HUES6 (cell line): ENCODE measurements around the gene MDP1.
A peak's percentile ranks its signal among the peaks of the same experiment; 100 is the strongest.

Experiments used
- H3K27ac ChIP-seq: 2 replicates; pipeline ENCODE4 v1.7.0; 2013; ENCODE audit warnings: low read depth, mild to moderate bottlenecking, low read length, inconsistent platforms
- H3K27me3 ChIP-seq: 2 replicates; pipeline ENCODE4 v1.6.1; 2013; ENCODE audit warnings: low read length; ENCODE audit not compliant: control insufficient read depth, insufficient read depth
- H3K36me3 ChIP-seq: 2 replicates; pipeline ENCODE4 v1.6.1; 2013; ENCODE audit warnings: low read length; ENCODE audit not compliant: control insufficient read depth, insufficient read depth
- H3K4me1 ChIP-seq: 2 replicates; pipeline ENCODE4 v1.6.1; 2013; ENCODE audit warnings: low read length; ENCODE audit not compliant: control insufficient read depth, insufficient read depth
- H3K4me3 ChIP-seq: 2 replicates; pipeline ENCODE4 v1.5.1; 2013; ENCODE audit warnings: low read depth, low read length
- H3K9ac ChIP-seq: one replicate; pipeline ENCODE4 v1.6.1; 2013; ENCODE audit warnings: mild to moderate bottlenecking, low read length
- H3K9me3 ChIP-seq: 2 replicates; pipeline ENCODE4 v1.6.1; 2013; ENCODE audit warnings: low read depth, low read length; ENCODE audit not compliant: control insufficient read depth, insufficient read depth

The MDP1 gene

DNA sequence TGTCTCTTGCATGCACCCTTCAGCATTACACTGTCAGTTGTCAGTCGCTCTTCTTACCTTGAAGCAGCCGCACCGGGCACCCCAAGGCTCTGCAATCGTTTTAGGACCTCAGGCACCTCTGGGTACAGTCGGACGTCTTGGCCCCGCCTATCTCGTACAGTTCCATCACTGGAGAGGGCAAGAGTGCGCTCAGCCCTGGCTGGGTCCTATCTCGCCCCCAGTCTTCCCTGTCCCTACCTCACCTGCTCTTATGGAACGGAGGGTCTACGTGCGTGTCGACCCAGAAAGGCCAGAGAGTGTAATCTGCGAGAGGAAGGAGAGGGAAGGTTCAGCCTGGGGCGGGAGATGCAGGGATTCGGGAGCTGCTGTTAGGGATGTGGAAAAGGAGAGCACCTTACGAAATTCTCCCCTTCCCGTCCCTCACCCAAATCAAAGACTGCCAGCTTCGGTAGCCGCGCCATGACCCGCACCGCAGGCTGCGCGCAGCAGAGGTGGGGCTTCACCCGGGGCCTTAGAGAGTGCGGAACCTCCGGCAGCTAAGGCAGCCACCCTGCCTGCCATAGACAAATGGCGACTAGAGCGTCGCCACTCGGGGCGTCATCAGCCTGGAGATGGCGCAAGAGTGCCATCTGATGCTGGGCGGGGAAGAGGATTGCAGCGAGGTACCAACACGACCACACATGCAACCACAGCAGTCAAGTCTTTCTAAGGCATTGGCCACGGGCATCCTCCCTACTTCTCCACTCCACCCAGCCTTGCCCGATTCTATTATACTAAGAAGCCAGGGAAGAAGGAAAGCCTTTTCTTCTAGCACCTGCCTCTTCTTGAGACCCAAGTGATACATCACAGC is at the start of gene MDP1:
Gene MDP1, minus strand, starts transcription at position 572 of the 850 bp plus-strand sequence. Its CDS starts 111 bp downstream, at position 461.
- no peaks in the 10 kb centered on the region for H3K9me3 ChIP-seq
- H3K27me3 ChIP-seq = no peaks in the 10 kb centered on the region
- peaks cover 4% of the 10 kb centered on the region for H3K4me1 ChIP-seq
- H3K36me3 ChIP-seq = peaks cover 18% of the 10 kb centered on the region
- peak within 1 kb of the TSS; percentile 92 for H3K4me3 ChIP-seq
- H3K27ac ChIP-seq = peak within 1 kb of the TSS; percentile 37; the same call in 1 of the 2 replicates
- H3K9ac ChIP-seq = peak within 1 kb of the TSS; percentile 93

DNA sequence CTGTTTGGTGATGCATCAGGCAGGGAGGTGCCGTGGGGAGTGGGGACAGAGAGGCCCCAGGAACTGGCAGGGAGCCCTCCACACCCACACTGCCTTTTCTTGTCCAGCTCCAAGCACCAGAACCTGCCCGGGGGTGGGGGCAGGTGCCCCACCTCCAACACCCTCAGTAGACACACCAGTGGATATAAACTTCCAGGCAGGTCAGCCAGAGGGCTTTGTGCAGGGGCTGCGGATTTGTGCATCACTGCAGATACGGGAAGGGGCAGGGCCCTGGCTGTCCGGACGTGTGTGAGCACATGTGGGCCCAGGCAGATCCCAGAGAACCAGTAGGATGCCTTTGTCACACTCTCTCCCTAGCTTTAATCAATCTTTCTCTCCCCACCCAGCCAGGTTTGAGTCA is 48.4 kb upstream of the MDP1 start:
- H3K9me3 ChIP-seq = no peaks in the 10 kb centered on the region
- H3K4me3 ChIP-seq = no peak overlapping the region
- H3K9ac ChIP-seq = no peak overlapping the region
- H3K27ac ChIP-seq = no peak overlapping the region
- H3K27me3 ChIP-seq = no peaks in the 10 kb centered on the region
- H3K36me3 ChIP-seq = peaks cover 27% of the 10 kb centered on the region
- H3K4me1 ChIP-seq = 0 out of 2 replicates have a peak, but pooled peaks cover 3% of the 10 kb centered on the region

- no peaks in the 10 kb centered on the region for H3K9me3 ChIP-seq
- no peak overlapping the region for H3K4me3 ChIP-seq
- H3K9ac ChIP-seq = no peak overlapping the region
- H3K4me1 ChIP-seq = peaks cover 6% of the 10 kb centered on the region; the same call in 1 of the 2 replicates
- H3K27ac ChIP-seq = no peak overlapping the region
- H3K36me3 ChIP-seq = peaks cover 22% of the 10 kb centered on the region
- H3K27me3 ChIP-seq = no peaks in the 10 kb centered on the region
These were observed 48.0 kb upstream of the MDP1 start for GRCh38 chr14:24263848-24264247.

DNA sequence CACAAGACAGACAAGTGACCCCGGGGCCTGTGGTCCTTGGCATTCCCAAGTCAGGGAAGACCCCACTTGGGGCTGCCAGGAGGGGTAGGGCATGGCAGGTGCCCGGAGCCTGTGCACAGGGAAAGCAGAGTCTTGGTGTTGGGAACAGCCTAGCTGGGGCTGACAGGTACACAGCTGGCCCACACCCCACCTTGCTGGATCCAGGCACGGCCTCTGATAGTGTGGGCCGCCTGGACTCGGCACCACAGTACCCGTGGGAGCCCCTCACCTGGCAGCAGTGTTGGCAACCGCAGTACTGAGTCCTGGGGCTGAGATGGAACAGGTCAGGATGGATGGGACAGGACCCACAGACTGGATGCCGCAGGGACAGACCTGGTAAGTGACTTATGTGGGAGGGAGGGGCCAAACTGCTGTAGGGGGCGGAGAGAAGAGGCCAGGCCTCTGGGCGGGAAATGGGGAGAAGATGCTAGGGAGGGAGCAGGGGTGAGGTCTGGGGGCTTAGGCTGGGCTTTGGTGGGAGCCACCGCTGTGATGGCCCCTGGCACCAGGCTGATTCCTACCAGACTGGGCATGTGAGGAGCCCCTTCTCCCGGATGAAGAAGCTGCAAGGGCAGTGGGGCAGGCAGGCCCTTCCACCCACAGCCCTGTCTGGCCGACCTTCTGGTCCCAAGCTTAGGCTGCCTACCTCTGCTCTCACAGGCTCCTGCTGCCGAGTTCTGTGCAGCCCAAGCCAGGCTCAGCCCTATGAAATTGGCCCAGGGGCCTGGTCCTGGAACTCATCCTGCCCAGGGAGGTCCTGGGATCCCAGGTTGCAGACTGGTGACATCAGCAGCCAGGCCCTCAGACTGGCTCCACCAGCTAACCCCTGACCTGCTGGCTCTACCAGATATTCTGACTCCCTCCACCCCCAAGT is 47.2 kb upstream of the MDP1 start, which contains the start of gene TGM1:
Gene TGM1, minus strand, starts transcription at position 357 of the 913 bp plus-strand sequence. CDS start 825 bp downstream, outside the sequence.
- Histone ChIP-seq H3K36me3 (peaks cover 22% of the 10 kb centered on the region), H3K9me3 (no peaks in the 10 kb centered on the region), H3K9ac (no peak within 1 kb of the TSS), H3K4me1 (peaks cover 9% of the 10 kb centered on the region; the same call in 1 of the 2 replicates), H3K27ac (no peak within 1 kb of the TSS), H3K4me3 (no peak within 1 kb of the TSS), H3K27me3 (no peaks in the 10 kb centered on the region)

GRCh38 chr14:24261969-24262327 is 46.1 kb upstream of the MDP1 start:
- Histone ChIP-seq H3K9ac (no peak overlapping the region), H3K4me1 (peaks cover 9% of the 10 kb centered on the region; the same call in 1 of the 2 replicates), H3K4me3 (no peak overlapping the region)

DNA sequence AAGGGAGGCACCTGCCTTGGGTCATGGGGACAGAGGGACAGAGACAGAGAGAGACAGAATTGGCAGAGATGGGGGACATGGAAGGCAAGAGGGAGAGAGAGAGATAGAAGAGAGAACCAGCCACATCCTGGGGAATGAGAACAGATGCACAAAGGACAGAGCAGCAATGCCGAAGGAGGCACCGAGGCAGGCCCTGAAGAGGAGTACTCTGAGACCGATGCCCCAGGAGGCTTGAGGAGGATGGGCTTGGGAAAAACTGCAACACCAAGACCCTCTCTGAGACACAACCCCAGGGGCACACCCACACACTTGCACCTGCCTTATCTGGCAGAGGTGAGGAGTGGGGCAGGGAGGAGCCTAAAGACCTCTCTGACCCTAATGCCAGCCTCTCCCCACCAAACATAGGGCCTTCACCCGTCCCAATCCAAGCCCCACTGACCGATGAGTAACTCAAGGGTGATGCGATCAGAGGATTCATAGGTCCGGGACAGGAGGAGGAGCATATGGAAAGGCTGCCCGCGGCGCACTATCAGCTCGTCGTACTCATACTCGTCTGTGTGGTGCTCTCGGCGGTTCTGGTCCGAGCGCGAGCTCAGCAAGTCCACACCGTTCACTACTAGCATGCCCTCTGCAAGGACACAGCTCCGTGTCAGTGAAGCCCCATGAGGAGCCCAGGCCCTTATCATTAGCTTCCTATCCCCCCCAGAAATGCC is 45.5 kb upstream of the MDP1 start:
- Histone ChIP-seq H3K4me3 (no peak overlapping the region), H3K27me3 (no peaks in the 10 kb centered on the region), H3K9ac (no peak overlapping the region), H3K4me1 (peaks cover 9% of the 10 kb centered on the region; the same call in 1 of the 2 replicates), H3K27ac (no peak overlapping the region), H3K9me3 (no peaks in the 10 kb centered on the region), H3K36me3 (peaks cover 9% of the 10 kb centered on the region)

More at GRCh38 chr14:24261969-24262327, 46.1 kb upstream of the MDP1 start:
- Histone ChIP-seq H3K36me3 (peaks cover 14% of the 10 kb centered on the region), H3K27ac (no peak overlapping the region), H3K9me3 (no peaks in the 10 kb centered on the region), H3K27me3 (no peaks in the 10 kb centered on the region)

DNA sequence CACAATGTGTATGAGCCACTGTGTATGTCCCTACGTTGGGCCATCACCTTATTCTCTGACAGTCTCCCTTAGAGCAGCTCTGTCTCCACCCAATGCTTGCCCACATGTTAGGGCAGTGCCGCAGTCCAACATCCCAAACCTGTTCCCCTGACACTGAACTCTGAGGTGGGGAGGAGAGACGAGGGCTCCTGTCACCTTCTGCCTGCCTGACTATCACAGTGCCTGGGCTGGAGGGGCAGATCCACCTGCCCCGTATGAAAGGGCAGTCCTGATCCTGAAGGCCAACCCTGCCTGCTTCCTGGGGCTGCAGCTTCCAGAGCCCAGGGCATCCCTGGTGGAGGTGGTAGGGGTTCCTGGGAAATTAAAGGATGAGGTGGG is 44.9 kb upstream of the MDP1 start:
- no peak overlapping the region for H3K4me3 ChIP-seq
- H3K9ac ChIP-seq = no peak overlapping the region
- peaks cover 9% of the 10 kb centered on the region; the same call in 1 of the 2 replicates for H3K4me1 ChIP-seq
- no peaks in the 10 kb centered on the region for H3K9me3 ChIP-seq
- no peaks in the 10 kb centered on the region for H3K27me3 ChIP-seq
- no peak overlapping the region for H3K27ac ChIP-seq
- peaks cover 2% of the 10 kb centered on the region for H3K36me3 ChIP-seq

- Histone ChIP-seq H3K27me3 (no peaks in the 10 kb centered on the region), H3K27ac (no peak overlapping the region), H3K9ac (no peak overlapping the region), H3K4me1 (peaks cover 9% of the 10 kb centered on the region; the same call in 1 of the 2 replicates), H3K4me3 (no peak overlapping the region), H3K9me3 (no peaks in the 10 kb centered on the region), H3K36me3 (peaks cover 3% of the 10 kb centered on the region)
These were observed 44.3 kb upstream of the MDP1 start for GRCh38 chr14:24260026-24260779.

DNA sequence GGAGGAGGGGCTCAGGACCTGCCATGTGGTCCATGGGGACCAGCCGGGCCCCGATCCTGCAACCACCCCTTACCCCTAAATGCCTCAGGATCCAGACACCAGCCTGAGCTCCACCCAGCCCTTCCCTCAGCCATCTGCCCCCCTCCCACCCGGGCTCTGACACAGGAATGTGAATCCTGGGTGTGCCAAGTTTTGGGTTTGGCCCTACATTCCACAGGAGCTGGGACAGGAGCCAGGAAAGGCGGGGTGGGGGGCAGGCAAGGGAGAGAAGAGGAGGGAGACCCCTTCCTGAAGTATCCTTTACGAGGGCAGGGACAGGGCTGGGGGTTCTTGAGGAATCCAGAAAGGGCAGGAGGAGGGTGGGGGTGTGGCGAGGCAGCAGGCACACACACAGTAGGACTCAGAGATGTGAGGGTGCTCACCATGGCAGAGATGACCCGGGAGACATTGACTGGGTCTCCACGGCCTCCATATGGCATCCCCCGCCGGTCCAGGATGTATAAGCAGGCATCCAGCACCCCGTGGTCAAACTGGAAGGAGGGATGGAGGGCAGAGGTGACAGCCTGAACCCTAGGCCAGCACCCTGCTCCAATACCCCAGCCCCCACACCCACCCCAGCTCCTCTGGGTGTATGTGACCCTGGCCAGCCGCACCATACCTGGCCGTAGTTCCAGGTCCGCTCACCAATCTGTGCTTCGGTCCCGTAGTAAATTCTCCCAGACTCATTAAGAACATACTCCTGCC is 43.6 kb upstream of the MDP1 start:
- Histone ChIP-seq H3K9ac (no peak overlapping the region), H3K36me3 (peaks cover 5% of the 10 kb centered on the region; the same call in 1 of the 2 replicates), H3K4me3 (no peak overlapping the region), H3K27ac (no peak overlapping the region), H3K4me1 (peaks cover 9% of the 10 kb centered on the region; the same call in 1 of the 2 replicates), H3K9me3 (no peaks in the 10 kb centered on the region), H3K27me3 (no peaks in the 10 kb centered on the region)
